Activated CD8-positive, alpha-beta memory T cell treated with anti-CD3 and anti-CD28 coated beads, Interleukin-2, amount 10 ng/mL, durations not matched to agents 7 days and 5 days (primary cell): ENCODE data around the gene ISCU. TPM values are rescaled to one million over a fixed set of nuclear protein-coding genes. Genes with fewer than 3 reads are reported as not detected.

Experiments
- ATAC-seq: fragments of 150-1000 bp; cut with Tn5 transposase; one replicate; pipeline ENCODE4 v1.10.0; 2021; ENCODE audit warnings: moderate library complexity
- CTCF ChIA-PET: fragments of 350-600 bp; sonication (Branson Sonifier 250); formaldehyde crosslinking; loops from one replicate; lab custom pipeline; 2021; ENCODE audit warnings: antibody characterized with exemption; lab: Charles Lee
- DNase-seq: peaks from one replicate; pipeline ENCODE4 v3.0.0-alpha.2; 2020
- H3K27ac Mint-ChIP-seq: one replicate; pipeline ENCODE4 v1.8.0; 2021; ENCODE audit warnings: mild to moderate bottlenecking, mixed read lengths
- H3K27me3 Mint-ChIP-seq: one replicate; pipeline ENCODE4 v1.8.0; 2021; ENCODE audit warnings: mixed read lengths
- H3K36me3 Mint-ChIP-seq: one replicate; pipeline ENCODE4 v1.8.0; 2021; ENCODE audit warnings: mild to moderate bottlenecking, mixed read lengths
- H3K4me1 Mint-ChIP-seq: one replicate; pipeline ENCODE4 v1.8.0; 2021; ENCODE audit warnings: mixed read lengths
- H3K4me3 Mint-ChIP-seq: one replicate; pipeline ENCODE4 v1.8.0; 2021; ENCODE audit warnings: mild to moderate bottlenecking, moderate library complexity, mixed read lengths
- H3K9me3 Mint-ChIP-seq: one replicate; pipeline ENCODE4 v1.8.0; 2022; ENCODE audit warnings: low read depth, mixed read lengths
- total RNA-seq, 2 experiments: library from RNA; stranded (reverse); gene quantifications; one replicate each; pipeline ENCODE4 v1.2.3, GENCODE V29; 2021

ISCU gene
- total RNA-seq, 2 experiments from 2014 or later = 64.2 to 86.9 TPM

GRCh38 chr12:108559007-108559655, 3.3 kb upstream of the ISCU start:
- peaks cover 34% of the 10 kb centered on the region for H3K36me3 Mint-ChIP-seq
- no peaks in the 10 kb centered on the region for H3K27me3 Mint-ChIP-seq
- DNase-seq (peak; percentile 42), ATAC-seq (no peak)
- peaks cover 59% of the 10 kb centered on the region for H3K4me1 Mint-ChIP-seq
- CTCF ChIA-PET = interaction anchor here (0.7 to 16.9 kb wide), 8 partner anchors 10 to 534 kb away, joined by 3 to 382 read pairs (median 4); partner anchors contain the start of gene ALKBH2
- H3K9me3 Mint-ChIP-seq = no peaks in the 10 kb centered on the region
- peak overlapping the region; percentile 97 for H3K4me3 Mint-ChIP-seq
- peak overlapping the region; percentile 99 for H3K27ac Mint-ChIP-seq

GRCh38 chr12:108559748-108560147, 2.6 kb upstream of the ISCU start:
- peak; percentile 45 for DNase-seq
- H3K36me3 Mint-ChIP-seq = peaks cover 37% of the 10 kb centered on the region

GRCh38 chr12:108560321-108560721, 2.1 kb upstream of the ISCU start:
- DNase-seq (no peak), ATAC-seq (no peak)
- H3K36me3 Mint-ChIP-seq = peaks cover 38% of the 10 kb centered on the region
- CTCF ChIA-PET = interaction anchor here (1.3 to 16.9 kb wide), 9 partner anchors 9 to 532 kb away, joined by 3 to 382 read pairs (median 5); partner anchors contain the start of genes ALKBH2 and FICD
- no peaks in the 10 kb centered on the region for H3K9me3 Mint-ChIP-seq
- no peaks in the 10 kb centered on the region for H3K27me3 Mint-ChIP-seq
- peak overlapping the region; percentile 97 for H3K4me3 Mint-ChIP-seq
- H3K27ac Mint-ChIP-seq = peak overlapping the region; percentile 99
- peaks cover 62% of the 10 kb centered on the region for H3K4me1 Mint-ChIP-seq

More at GRCh38 chr12:108559748-108560147, 2.6 kb upstream of the ISCU start:
- H3K27me3 Mint-ChIP-seq = no peaks in the 10 kb centered on the region
- H3K4me3 Mint-ChIP-seq = peak overlapping the region; percentile 97
- ATAC-seq = no peak
- peak overlapping the region; percentile 99 for H3K27ac Mint-ChIP-seq
- peaks cover 63% of the 10 kb centered on the region for H3K4me1 Mint-ChIP-seq
- CTCF ChIA-PET = interaction anchor here (0.7 to 16.9 kb wide), 7 partner anchors 10 to 533 kb away, joined by 3 to 382 read pairs (median 5); partner anchors contain the start of gene ALKBH2
- no peaks in the 10 kb centered on the region for H3K9me3 Mint-ChIP-seq

- Mint-ChIP-seq H3K4me1 (peaks cover 62% of the 10 kb centered on the region), H3K9me3 (no peaks in the 10 kb centered on the region)
- DNase-seq = peak; percentile 89
Measured at GRCh38 chr12:108560752-108561719, 1.4 kb upstream of the ISCU start, which contains the start of gene SART3. TSS of gene SART3 (minus strand) at chr12:108561173. CDS start at chr12:108561154, 19 bp downstream.

GRCh38 chr12:108561852-108562347, 496 bp upstream of the ISCU start:
- Mint-ChIP-seq H3K27me3 (no peaks in the 10 kb centered on the region), H3K27ac (peak overlapping the region; percentile 99), H3K4me3 (peak overlapping the region; percentile 97), H3K36me3 (peaks cover 45% of the 10 kb centered on the region), H3K4me1 (peaks cover 60% of the 10 kb centered on the region), H3K9me3 (no peaks in the 10 kb centered on the region)
- DNase-seq (no peak), ATAC-seq (no peak)
- CTCF ChIA-PET = interaction anchor here (0.9 to 16.9 kb wide), 16 partner anchors 8 to 534 kb away, joined by 3 to 382 read pairs (median 6); partner anchors contain the start of genes ALKBH2, FICD and SELPLG

More at GRCh38 chr12:108560752-108561719, 1.4 kb upstream of the ISCU start, which contains the start of gene SART3:
- ATAC-seq = peak; percentile 43
- Mint-ChIP-seq H3K36me3 (peaks cover 44% of the 10 kb centered on the region), H3K27me3 (no peaks in the 10 kb centered on the region), H3K4me3 (peak within 1 kb of the TSS; percentile 97), H3K27ac (peak within 1 kb of the TSS; percentile 99)
- CTCF ChIA-PET = interaction anchor here (0.9 to 16.9 kb wide), 11 partner anchors 8 to 532 kb away, joined by 3 to 382 read pairs (median 5); partner anchors contain the start of genes ALKBH2 and FICD

GRCh38 chr12:108563136-108563803, 874 bp downstream of the ISCU start:
- Mint-ChIP-seq H3K27ac (peak overlapping the region; percentile 99), H3K27me3 (no peaks in the 10 kb centered on the region), H3K9me3 (no peaks in the 10 kb centered on the region), H3K36me3 (peaks cover 50% of the 10 kb centered on the region), H3K4me3 (peak overlapping the region; percentile 97), H3K4me1 (peaks cover 65% of the 10 kb centered on the region)
- ATAC-seq = peak; percentile 62
- CTCF ChIA-PET = interaction anchor here (0.7 to 16.9 kb wide), 20 partner anchors 8 to 532 kb away, joined by 3 to 382 read pairs (median 4); partner anchors contain the start of genes ALKBH2 and SELPLG
- peak; percentile 93 for DNase-seq

- peaks cover 50% of the 10 kb centered on the region for H3K36me3 Mint-ChIP-seq
- H3K27ac Mint-ChIP-seq = peak overlapping the region; percentile 99
- CTCF ChIA-PET = interaction anchor here (0.7 to 16.9 kb wide), 14 partner anchors 9 to 387 kb away, joined by 3 to 382 read pairs (median 3); partner anchors contain the start of gene SELPLG
- no peaks in the 10 kb centered on the region for H3K27me3 Mint-ChIP-seq
- H3K9me3 Mint-ChIP-seq = no peaks in the 10 kb centered on the region
- H3K4me3 Mint-ChIP-seq = peak overlapping the region; percentile 97
- DNase-seq (no peak), ATAC-seq (no peak)
- peaks cover 66% of the 10 kb centered on the region for H3K4me1 Mint-ChIP-seq
Measured at GRCh38 chr12:108563804-108564151, 1.4 kb downstream of the ISCU start.

GRCh38 chr12:108564724-108565123, 2.3 kb downstream of the ISCU start:
- Mint-ChIP-seq H3K4me3 (no peak overlapping the region), H3K4me1 (peaks cover 67% of the 10 kb centered on the region), H3K27ac (no peak overlapping the region), H3K36me3 (peaks cover 47% of the 10 kb centered on the region), H3K27me3 (no peaks in the 10 kb centered on the region), H3K9me3 (no peaks in the 10 kb centered on the region)
- CTCF ChIA-PET = interaction anchor here (1.1 to 16.9 kb wide), 8 partner anchors 17 to 386 kb away, joined by 3 to 382 read pairs (median 7); partner anchors contain the start of gene SELPLG
- no peak for ATAC-seq
- DNase-seq = peak; percentile 23

- peaks cover 45% of the 10 kb centered on the region for H3K36me3 Mint-ChIP-seq
Measured at GRCh38 chr12:108565146-108565545, 2.8 kb downstream of the ISCU start.

GRCh38 chr12:108565976-108566375, 3.6 kb downstream of the ISCU start:
- DNase-seq (peak; percentile 65), ATAC-seq (no peak)
- no peak overlapping the region for H3K4me3 Mint-ChIP-seq
- CTCF ChIA-PET = interaction anchor here (0.8 to 16.9 kb wide), 4 partner anchors 52 to 238 kb away, joined by 3 to 382 read pairs (median 28); partner anchors contain the start of gene SELPLG
- peaks cover 47% of the 10 kb centered on the region for H3K36me3 Mint-ChIP-seq
- H3K9me3 Mint-ChIP-seq = no peaks in the 10 kb centered on the region
- no peaks in the 10 kb centered on the region for H3K27me3 Mint-ChIP-seq
- H3K27ac Mint-ChIP-seq = peak overlapping the region; percentile 30
- H3K4me1 Mint-ChIP-seq = peaks cover 71% of the 10 kb centered on the region

More at GRCh38 chr12:108565146-108565545, 2.8 kb downstream of the ISCU start:
- H3K4me1 Mint-ChIP-seq = peaks cover 65% of the 10 kb centered on the region
- CTCF ChIA-PET = interaction anchor here (1.1 to 16.9 kb wide), 7 partner anchors 17 to 386 kb away, joined by 3 to 382 read pairs (median 8); partner anchors contain the start of gene SELPLG
- no peaks in the 10 kb centered on the region for H3K27me3 Mint-ChIP-seq
- no peak overlapping the region for H3K4me3 Mint-ChIP-seq
- H3K9me3 Mint-ChIP-seq = no peaks in the 10 kb centered on the region
- peak; percentile 9 for DNase-seq
- peak overlapping the region; percentile 30 for H3K27ac Mint-ChIP-seq
- no peak for ATAC-seq

- Mint-ChIP-seq H3K9me3 (no peaks in the 10 kb centered on the region), H3K4me1 (peaks cover 75% of the 10 kb centered on the region), H3K27ac (peak overlapping the region; percentile 40), H3K36me3 (peaks cover 47% of the 10 kb centered on the region), H3K4me3 (no peak overlapping the region), H3K27me3 (no peaks in the 10 kb centered on the region)
- CTCF ChIA-PET = interaction anchor here (4.0 to 16.9 kb wide), 3 partner anchors 51 to 237 kb away, joined by 24 to 382 read pairs (median 32); partner anchors contain the start of gene SELPLG
- DNase-seq = no peak
- no peak for ATAC-seq
Measured at GRCh38 chr12:108566452-108566851, 4.1 kb downstream of the ISCU start.
